GM10248 (cell line): Measurements from ENCODE around the gene DDX52.
"Not testable (repeated sequence)": the region's sequence is repeated elsewhere in the genome, so short reads cannot be mapped to it uniquely, and the experiment has no call there.

Experiments used
- CTCF ChIA-PET: fragments of 300-600 bp; sonication (Branson Sonifier 250); formaldehyde crosslinking; extraction: SDS; loops from one replicate; lab custom pipeline; 2021; ENCODE audit warnings: antibody characterized with exemption; lab: Yijun Ruan, JAX
- POLR2A ChIA-PET: fragments of 350-650 bp; sonication (Branson Sonifier 250); formaldehyde crosslinking; extraction: SDS; loops from one replicate; lab custom pipeline; 2020; ENCODE audit warnings: antibody characterized with exemption; lab: Yijun Ruan, JAX
- DNase-seq: peaks from one replicate; pipeline ENCODE4 v3.0.0; 2012; ENCODE audit errors: extremely low spot score
- TF ChIP-seq, protein P1 (sequence below): IDR thresholded peaks from 2 replicates; pipeline ENCODE4 v1.5.1; 2012; ENCODE audit warnings: mild to moderate bottlenecking, low read depth; ENCODE audit errors: extremely low read depth, missing control alignments, control extremely low read depth

DDX52 gene

DNA sequence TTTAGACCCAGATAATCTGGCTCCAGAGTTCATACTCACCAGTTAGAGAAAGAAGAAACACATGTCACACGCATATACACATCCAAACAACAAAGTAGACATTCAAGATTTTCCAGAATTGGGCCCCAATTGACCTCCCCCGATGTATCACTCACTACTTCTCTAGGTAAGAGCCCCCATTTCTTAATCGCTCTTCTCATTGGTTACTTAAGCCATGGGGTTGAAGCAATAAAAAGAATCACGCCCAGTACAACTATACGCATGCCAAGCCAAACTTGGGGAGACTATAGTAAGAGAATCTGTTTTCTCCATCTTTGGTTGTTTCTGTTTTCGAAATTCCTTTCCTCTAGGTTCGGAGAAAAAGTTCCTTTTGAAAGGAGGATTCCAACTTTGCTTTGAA is 565 bp downstream of the DDX52 start:
- ChIA-PET CTCF (interaction anchor here (1.2 kb wide), 1 partner anchor 34 kb away, joined by 3 read pairs; the partner anchor contains the start of gene SYNRG), POLR2A (no interaction called here)
- DNase-seq = no peak
- TF ChIP-seq, protein P1, sequence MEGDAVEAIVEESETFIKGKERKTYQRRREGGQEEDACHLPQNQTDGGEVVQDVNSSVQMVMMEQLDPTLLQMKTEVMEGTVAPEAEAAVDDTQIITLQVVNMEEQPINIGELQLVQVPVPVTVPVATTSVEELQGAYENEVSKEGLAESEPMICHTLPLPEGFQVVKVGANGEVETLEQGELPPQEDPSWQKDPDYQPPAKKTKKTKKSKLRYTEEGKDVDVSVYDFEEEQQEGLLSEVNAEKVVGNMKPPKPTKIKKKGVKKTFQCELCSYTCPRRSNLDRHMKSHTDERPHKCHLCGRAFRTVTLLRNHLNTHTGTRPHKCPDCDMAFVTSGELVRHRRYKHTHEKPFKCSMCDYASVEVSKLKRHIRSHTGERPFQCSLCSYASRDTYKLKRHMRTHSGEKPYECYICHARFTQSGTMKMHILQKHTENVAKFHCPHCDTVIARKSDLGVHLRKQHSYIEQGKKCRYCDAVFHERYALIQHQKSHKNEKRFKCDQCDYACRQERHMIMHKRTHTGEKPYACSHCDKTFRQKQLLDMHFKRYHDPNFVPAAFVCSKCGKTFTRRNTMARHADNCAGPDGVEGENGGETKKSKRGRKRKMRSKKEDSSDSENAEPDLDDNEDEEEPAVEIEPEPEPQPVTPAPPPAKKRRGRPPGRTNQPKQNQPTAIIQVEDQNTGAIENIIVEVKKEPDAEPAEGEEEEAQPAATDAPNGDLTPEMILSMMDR = no peak

- no peak for DNase-seq
- ChIA-PET CTCF (interaction anchor here (1.4 kb wide), 1 partner anchor 13 kb away, joined by 3 read pairs; no protein-coding TSS in a partner anchor), POLR2A (no interaction called here)
- TF ChIP-seq, protein P1 = no peak
These were observed 3.2 kb downstream of the DDX52 start for GRCh38 chr17:37640015-37640414.

GRCh38 chr17:37637956-37638355 is 5.3 kb downstream of the DDX52 start:
- TF ChIP-seq, protein P1 = no peak
- DNase-seq = no peak
- ChIA-PET POLR2A (no interaction called here), CTCF (interaction anchor here (1.0 to 1.6 kb wide), 2 partner anchors 10 to 12 kb away, joined by 3 to 6 read pairs; no protein-coding TSS in a partner anchor)

GRCh38 chr17:37616430-37616829 is 26.8 kb downstream of the DDX52 start:
- DNase-seq, CTCF ChIA-PET, POLR2A ChIA-PET: not testable (repeated sequence)

- POLR2A ChIA-PET = no interaction called here
- CTCF ChIA-PET = interaction anchor here (0.9 kb wide), 1 partner anchor 12 kb away, joined by 3 read pairs; no protein-coding TSS in a partner anchor
- TF ChIP-seq, protein P1 = no peak
- DNase-seq = no peak
These were observed 28.4 kb downstream of the DDX52 start for GRCh38 chr17:37614823-37615222.

GRCh38 chr17:37614391-37614790 is 28.9 kb downstream of the DDX52 start:
- ChIA-PET CTCF (interaction anchor here (1.3 kb wide), 1 partner anchor 12 kb away, joined by 4 read pairs; no protein-coding TSS in a partner anchor), POLR2A (no interaction called here)
- no peak for DNase-seq
- TF ChIP-seq, protein P1 = no peak

- CTCF ChIA-PET = interaction anchor here (1.1 to 3.2 kb wide), 4 partner anchors 8 to 16 kb away, joined by 3 to 14 read pairs (median 4); no protein-coding TSS in a partner anchor
- no peak for DNase-seq
- POLR2A ChIA-PET = no interaction called here
- TF ChIP-seq, protein P1 = no peak
These were observed 32.3 kb downstream of the DDX52 start for GRCh38 chr17:37610971-37611370.

GRCh38 chr17:37610041-37610420 is 33.2 kb downstream of the DDX52 start:
- not testable (repeated sequence) for DNase-seq

More at GRCh38 chr17:37610041-37610420, 33.2 kb downstream of the DDX52 start:
- CTCF ChIA-PET = interaction anchor here (1.0 to 3.2 kb wide), 8 partner anchors 9 to 234 kb away, joined by 3 to 14 read pairs (median 4); no protein-coding TSS in a partner anchor
- POLR2A ChIA-PET = interaction anchor here (0.5 to 2.4 kb wide), 4 partner anchors 10 to 164 kb away, joined by 3 to 10 read pairs (median 4); no protein-coding TSS in a partner anchor
